ENCODE measurements around the gene RDM1.

DNA sequence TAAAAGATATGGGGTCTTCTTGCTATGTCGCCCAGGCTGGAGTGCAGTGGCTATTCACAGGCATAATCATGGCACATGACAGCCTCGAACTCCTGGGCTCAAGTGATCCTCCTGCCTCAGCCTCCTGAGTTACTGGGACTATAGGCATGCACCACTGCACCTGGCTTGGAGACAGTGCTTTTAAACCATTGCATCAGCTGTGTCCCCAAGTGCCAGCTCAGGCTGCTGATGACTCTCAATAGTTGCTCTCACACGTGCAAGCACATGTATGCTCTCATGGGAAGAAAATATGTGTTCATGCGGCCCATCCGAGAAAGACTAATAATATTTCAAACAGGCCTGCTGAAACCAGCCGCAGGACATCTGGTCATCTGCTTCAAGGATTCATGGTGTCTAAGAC is 42.0 kb upstream of the RDM1 start:
- TF ChIP-seq CTCF (IDR thresholded peaks at IDR 0.05) (no peak), EP300 (IDR thresholded peaks at IDR 0.05; ENCODE audit: borderline replicate concordance in 1 of 2, low read depth in 1 of 2, low read length in 1 of 2) (no peak), MXI1 (IDR thresholded peaks at IDR 0.05; ENCODE audit: low read depth, low read length) (no peak), RFX5 (IDR thresholded peaks at IDR 0.05; ENCODE audit: low read length) (no peak), POLR2AphosphoS5 (IDR thresholded peaks at IDR 0.05; ENCODE audit: low read depth, low read length) (no peak), TEAD4 (IDR thresholded peaks at IDR 0.05; ENCODE audit: borderline replicate concordance, insufficient read depth) (no peak)
- TF ChIP-seq, protein P1, sequence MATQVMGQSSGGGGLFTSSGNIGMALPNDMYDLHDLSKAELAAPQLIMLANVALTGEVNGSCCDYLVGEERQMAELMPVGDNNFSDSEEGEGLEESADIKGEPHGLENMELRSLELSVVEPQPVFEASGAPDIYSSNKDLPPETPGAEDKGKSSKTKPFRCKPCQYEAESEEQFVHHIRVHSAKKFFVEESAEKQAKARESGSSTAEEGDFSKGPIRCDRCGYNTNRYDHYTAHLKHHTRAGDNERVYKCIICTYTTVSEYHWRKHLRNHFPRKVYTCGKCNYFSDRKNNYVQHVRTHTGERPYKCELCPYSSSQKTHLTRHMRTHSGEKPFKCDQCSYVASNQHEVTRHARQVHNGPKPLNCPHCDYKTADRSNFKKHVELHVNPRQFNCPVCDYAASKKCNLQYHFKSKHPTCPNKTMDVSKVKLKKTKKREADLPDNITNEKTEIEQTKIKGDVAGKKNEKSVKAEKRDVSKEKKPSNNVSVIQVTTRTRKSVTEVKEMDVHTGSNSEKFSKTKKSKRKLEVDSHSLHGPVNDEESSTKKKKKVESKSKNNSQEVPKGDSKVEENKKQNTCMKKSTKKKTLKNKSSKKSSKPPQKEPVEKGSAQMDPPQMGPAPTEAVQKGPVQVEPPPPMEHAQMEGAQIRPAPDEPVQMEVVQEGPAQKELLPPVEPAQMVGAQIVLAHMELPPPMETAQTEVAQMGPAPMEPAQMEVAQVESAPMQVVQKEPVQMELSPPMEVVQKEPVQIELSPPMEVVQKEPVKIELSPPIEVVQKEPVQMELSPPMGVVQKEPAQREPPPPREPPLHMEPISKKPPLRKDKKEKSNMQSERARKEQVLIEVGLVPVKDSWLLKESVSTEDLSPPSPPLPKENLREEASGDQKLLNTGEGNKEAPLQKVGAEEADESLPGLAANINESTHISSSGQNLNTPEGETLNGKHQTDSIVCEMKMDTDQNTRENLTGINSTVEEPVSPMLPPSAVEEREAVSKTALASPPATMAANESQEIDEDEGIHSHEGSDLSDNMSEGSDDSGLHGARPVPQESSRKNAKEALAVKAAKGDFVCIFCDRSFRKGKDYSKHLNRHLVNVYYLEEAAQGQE (IDR thresholded peaks at IDR 0.05; ENCODE audit: low read depth, low read length), result no peak
